ENCODE data around the gene ALG9. TPM values are rescaled to one million over a fixed set of nuclear protein-coding genes. Genes with fewer than 3 reads are reported as not detected.

The ALG9 gene
- total and polyA plus RNA-seq, 10 of the 15 experiments (the other 5 are each of a cell fraction or from before 2014, with no cell fraction given): 10.8 to 41.6 (median 25.5) TPM

- TF ChIP-seq NFIC (IDR thresholded peaks at IDR 0.05; ENCODE audit: low read depth, low read length): no peak
- TF ChIP-seq, protein P1, sequence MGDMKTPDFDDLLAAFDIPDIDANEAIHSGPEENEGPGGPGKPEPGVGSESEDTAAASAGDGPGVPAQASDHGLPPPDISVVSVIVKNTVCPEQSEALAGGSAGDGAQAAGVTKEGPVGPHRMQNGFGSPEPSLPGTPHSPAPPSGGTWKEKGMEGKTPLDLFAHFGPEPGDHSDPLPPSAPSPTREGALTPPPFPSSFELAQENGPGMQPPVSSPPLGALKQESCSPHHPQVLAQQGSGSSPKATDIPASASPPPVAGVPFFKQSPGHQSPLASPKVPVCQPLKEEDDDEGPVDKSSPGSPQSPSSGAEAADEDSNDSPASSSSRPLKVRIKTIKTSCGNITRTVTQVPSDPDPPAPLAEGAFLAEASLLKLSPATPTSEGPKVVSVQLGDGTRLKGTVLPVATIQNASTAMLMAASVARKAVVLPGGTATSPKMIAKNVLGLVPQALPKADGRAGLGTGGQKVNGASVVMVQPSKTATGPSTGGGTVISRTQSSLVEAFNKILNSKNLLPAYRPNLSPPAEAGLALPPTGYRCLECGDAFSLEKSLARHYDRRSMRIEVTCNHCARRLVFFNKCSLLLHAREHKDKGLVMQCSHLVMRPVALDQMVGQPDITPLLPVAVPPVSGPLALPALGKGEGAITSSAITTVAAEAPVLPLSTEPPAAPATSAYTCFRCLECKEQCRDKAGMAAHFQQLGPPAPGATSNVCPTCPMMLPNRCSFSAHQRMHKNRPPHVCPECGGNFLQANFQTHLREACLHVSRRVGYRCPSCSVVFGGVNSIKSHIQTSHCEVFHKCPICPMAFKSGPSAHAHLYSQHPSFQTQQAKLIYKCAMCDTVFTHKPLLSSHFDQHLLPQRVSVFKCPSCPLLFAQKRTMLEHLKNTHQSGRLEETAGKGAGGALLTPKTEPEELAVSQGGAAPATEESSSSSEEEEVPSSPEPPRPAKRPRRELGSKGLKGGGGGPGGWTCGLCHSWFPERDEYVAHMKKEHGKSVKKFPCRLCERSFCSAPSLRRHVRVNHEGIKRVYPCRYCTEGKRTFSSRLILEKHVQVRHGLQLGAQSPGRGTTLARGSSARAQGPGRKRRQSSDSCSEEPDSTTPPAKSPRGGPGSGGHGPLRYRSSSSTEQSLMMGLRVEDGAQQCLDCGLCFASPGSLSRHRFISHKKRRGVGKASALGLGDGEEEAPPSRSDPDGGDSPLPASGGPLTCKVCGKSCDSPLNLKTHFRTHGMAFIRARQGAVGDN (IDR thresholded peaks at IDR 0.05): no peak; the same call in 1 of the 2 replicates
- TF ChIP-seq CBFB (IDR thresholded peaks at IDR 0.05; ENCODE audit: low read depth): no peak
- TF ChIP-seq GATAD2B (conservative IDR thresholded peaks at IDR 0.05; ENCODE audit: low read depth): peak; percentile 78
- TF ChIP-seq SP1 (IDR thresholded peaks at IDR 0.05; ENCODE audit: low read depth, low read length): no peak
- 0 out of 2 replicates have a peak, but pooled peaks have one; percentile 31 for TF ChIP-seq CBX5 (IDR thresholded peaks at IDR 0.05; ENCODE audit: low read depth)
- 0 out of 2 replicates have a peak, but pooled peaks have one; percentile 36 for TF ChIP-seq SIN3A (IDR thresholded peaks at IDR 0.05; ENCODE audit: low read depth, low read length)
- no peak for TF ChIP-seq IRF5 (IDR thresholded peaks at IDR 0.05; ENCODE audit: borderline replicate concordance)
- peak; percentile 25; the same call in 1 of the 2 replicates for TF ChIP-seq EED (IDR thresholded peaks at IDR 0.05; ENCODE audit: low read depth)
- no peak for TF ChIP-seq USF1 (IDR thresholded peaks at IDR 0.05; ENCODE audit: borderline replicate concordance, extremely low read length, insufficient read depth, low read depth, low read length)
- TF ChIP-seq LARP7 (IDR thresholded peaks at IDR 0.05): peak; percentile 82
- no peak for TF ChIP-seq ATF7 (IDR thresholded peaks at IDR 0.05; ENCODE audit: low read depth)
- no peak for TF ChIP-seq ZBED1 (IDR thresholded peaks at IDR 0.05; ENCODE audit: borderline replicate concordance)
- no peak for TF ChIP-seq YBX1 (IDR thresholded peaks at IDR 0.05)
- no peak for TF ChIP-seq MTA2 (IDR thresholded peaks at IDR 0.05; ENCODE audit: low read depth)
- TF ChIP-seq BHLHE40 (IDR thresholded peaks at IDR 0.05; ENCODE audit: borderline replicate concordance in 1 of 2, low read depth in 2 of 2, low read length in 1 of 2): no peak; a peak in 1 of 4 replicates
- no peak for TF ChIP-seq TCF7 (IDR thresholded peaks at IDR 0.05; ENCODE audit: borderline replicate concordance)
- TF ChIP-seq ZNF217 (IDR thresholded peaks at IDR 0.05): no peak
- no peak for TF ChIP-seq IRF4 (IDR thresholded peaks at IDR 0.05; ENCODE audit: low read depth, low read length)
- TF ChIP-seq FOS (IDR thresholded peaks at IDR 0.05; ENCODE audit: borderline replicate concordance, extremely low read depth, insufficient read length): no peak
- TF ChIP-seq SREBF2 (IDR thresholded peaks at IDR 0.05; ENCODE audit: low read length): no peak
- TF ChIP-seq, protein P2, sequence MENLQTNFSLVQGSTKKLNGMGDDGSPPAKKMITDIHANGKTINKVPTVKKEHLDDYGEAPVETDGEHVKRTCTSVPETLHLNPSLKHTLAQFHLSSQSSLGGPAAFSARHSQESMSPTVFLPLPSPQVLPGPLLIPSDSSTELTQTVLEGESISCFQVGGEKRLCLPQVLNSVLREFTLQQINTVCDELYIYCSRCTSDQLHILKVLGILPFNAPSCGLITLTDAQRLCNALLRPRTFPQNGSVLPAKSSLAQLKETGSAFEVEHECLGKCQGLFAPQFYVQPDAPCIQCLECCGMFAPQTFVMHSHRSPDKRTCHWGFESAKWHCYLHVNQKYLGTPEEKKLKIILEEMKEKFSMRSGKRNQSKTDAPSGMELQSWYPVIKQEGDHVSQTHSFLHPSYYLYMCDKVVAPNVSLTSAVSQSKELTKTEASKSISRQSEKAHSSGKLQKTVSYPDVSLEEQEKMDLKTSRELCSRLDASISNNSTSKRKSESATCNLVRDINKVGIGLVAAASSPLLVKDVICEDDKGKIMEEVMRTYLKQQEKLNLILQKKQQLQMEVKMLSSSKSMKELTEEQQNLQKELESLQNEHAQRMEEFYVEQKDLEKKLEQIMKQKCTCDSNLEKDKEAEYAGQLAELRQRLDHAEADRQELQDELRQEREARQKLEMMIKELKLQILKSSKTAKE (IDR thresholded peaks at IDR 0.05; ENCODE audit: low read depth, poor library complexity, severe bottlenecking): no peak
- no peak for TF ChIP-seq RCOR1 (conservative IDR thresholded peaks at IDR 0.05; ENCODE audit: low read depth, low read length)
- no peak for TF ChIP-seq ZNF24 (IDR thresholded peaks at IDR 0.05)
These were observed 105.2 kb downstream of the ALG9 start, which contains the start of gene PPP2R1B (continued) for GRCh38 chr11:111765984-111766833.

Data from GM12878 (cell line).